ENCODE measurements around the gene ENOPH1. TPM values are rescaled to one million over a fixed set of nuclear protein-coding genes. Genes with fewer than 3 reads are reported as not detected.
"Not testable (repeated sequence)": the region's sequence is repeated elsewhere in the genome, so short reads cannot be mapped to it uniquely, and the experiment has no call there.

ENOPH1 gene
- total and polyA plus RNA-seq, 7 donors = 15.5 to 31.9 (median 21.8) TPM

GRCh38 chr4:82398263-82398662, 32.1 kb upstream of the ENOPH1 start:
- no peaks in the 10 kb centered on the region for H3K27me3 ChIP-seq
- intact Hi-C loops (cut with DNase I) = no loop called here
- H3K4me3 ChIP-seq = no peak overlapping the region
- no peaks in the 10 kb centered on the region for H3K4me1 ChIP-seq
- no peak overlapping the region for H3K27ac ChIP-seq
- DNase-seq = no peak
- 73 to 89% methylated on average over 1 of the region's 1 CpG for WGBS, 2 donors
- no peaks in the 10 kb centered on the region for H3K9me3 ChIP-seq
- no peaks in the 10 kb centered on the region for H3K36me3 ChIP-seq
- TF ChIP-seq POLR2AphosphoS5 (IDR thresholded peaks at IDR 0.05) (no peak), CTCF (IDR thresholded peaks at IDR 0.05) (no peak), POLR2A (IDR thresholded peaks at IDR 0.05) (no peak), EP300 (IDR thresholded peaks at IDR 0.05) (no peak)

- H3K4me1 ChIP-seq = no peaks in the 10 kb centered on the region
- no peak for DNase-seq
- TF ChIP-seq POLR2A (IDR thresholded peaks at IDR 0.05) = no peak
- H3K27me3 ChIP-seq = no peaks in the 10 kb centered on the region
- no peaks in the 10 kb centered on the region for H3K36me3 ChIP-seq
- WGBS, 2 donors = 93 to 96% methylated on average over 7 of the region's 7 CpGs
- no peaks in the 10 kb centered on the region for H3K9me3 ChIP-seq
- intact Hi-C loops (cut with DNase I) = no loop called here
- no peak overlapping the region for H3K27ac ChIP-seq
- H3K4me3 ChIP-seq = no peak overlapping the region
Measured at GRCh38 chr4:82401600-82401999, 28.8 kb upstream of the ENOPH1 start.

- Histone ChIP-seq H3K36me3 (no peaks in the 10 kb centered on the region), H3K4me3 (no peak overlapping the region), H3K27ac (no peak overlapping the region), H3K4me1 (no peaks in the 10 kb centered on the region), H3K27me3 (no peaks in the 10 kb centered on the region), H3K9me3 (no peaks in the 10 kb centered on the region)
- DNase-seq = no peak
- WGBS, 2 donors = 93 to 96% methylated on average over 17 of the region's 17 CpGs
- intact Hi-C loops (cut with DNase I) = no loop called here
- TF ChIP-seq CTCF (IDR thresholded peaks at IDR 0.05) (no peak), POLR2AphosphoS5 (IDR thresholded peaks at IDR 0.05) (no peak), POLR2A (IDR thresholded peaks at IDR 0.05) (no peak), EP300 (IDR thresholded peaks at IDR 0.05) (no peak)
Measured at GRCh38 chr4:82402196-82402775, 28.1 kb upstream of the ENOPH1 start.

- H3K4me3 ChIP-seq = no peak overlapping the region
- H3K27ac ChIP-seq = no peak overlapping the region
- 66 to 84% methylated on average over 1 of the region's 1 CpG for WGBS, 2 donors
- no peaks in the 10 kb centered on the region for H3K9me3 ChIP-seq
- DNase-seq = no peak
- TF ChIP-seq CTCF (IDR thresholded peaks at IDR 0.05) (no peak), EP300 (IDR thresholded peaks at IDR 0.05) (no peak), POLR2AphosphoS5 (IDR thresholded peaks at IDR 0.05) (no peak), POLR2A (IDR thresholded peaks at IDR 0.05) (no peak)
- H3K36me3 ChIP-seq = no peaks in the 10 kb centered on the region
- intact Hi-C loops (cut with DNase I) = no loop called here
- H3K27me3 ChIP-seq = no peaks in the 10 kb centered on the region
- H3K4me1 ChIP-seq = no peaks in the 10 kb centered on the region
Measured at GRCh38 chr4:82403725-82404124, 26.7 kb upstream of the ENOPH1 start.

- H3K9me3 ChIP-seq; H3K27me3 ChIP-seq; H3K27ac ChIP-seq; DNase-seq; H3K4me3 ChIP-seq; intact Hi-C loops (cut with DNase I); H3K36me3 ChIP-seq; H3K4me1 ChIP-seq: not testable (repeated sequence)
- WGBS, 2 donors = 95 to 96% methylated on average over 11 of the region's 11 CpGs
Measured at GRCh38 chr4:82415061-82415460, 15.3 kb upstream of the ENOPH1 start.

- Histone ChIP-seq H3K27ac (no peak overlapping the region), H3K4me3 (no peak overlapping the region), H3K36me3 (no peaks in the 10 kb centered on the region), H3K27me3 (no peaks in the 10 kb centered on the region), H3K9me3 (no peaks in the 10 kb centered on the region), H3K4me1 (no peaks in the 10 kb centered on the region)
- 65 to 88% methylated on average over 12 of the region's 12 CpGs for WGBS, 2 donors
- DNase-seq = no peak
- intact Hi-C loops (cut with DNase I) = no loop called here
- TF ChIP-seq EP300 (IDR thresholded peaks at IDR 0.05) (no peak), POLR2A (IDR thresholded peaks at IDR 0.05) (no peak), CTCF (IDR thresholded peaks at IDR 0.05) (no peak), POLR2AphosphoS5 (IDR thresholded peaks at IDR 0.05) (no peak)
Measured at GRCh38 chr4:82415922-82416365, 14.4 kb upstream of the ENOPH1 start.
